ENCODE measurements around the gene SPAG17.

SPAG17 gene

GRCh38 chr1:117921991-117922390, 263.0 kb downstream of the SPAG17 start:
- ChIA-PET POLR2A (ENCODE audit: low non-redundant PET) (no interaction called here), CTCF (no interaction called here)
- TF ChIP-seq, protein P1, sequence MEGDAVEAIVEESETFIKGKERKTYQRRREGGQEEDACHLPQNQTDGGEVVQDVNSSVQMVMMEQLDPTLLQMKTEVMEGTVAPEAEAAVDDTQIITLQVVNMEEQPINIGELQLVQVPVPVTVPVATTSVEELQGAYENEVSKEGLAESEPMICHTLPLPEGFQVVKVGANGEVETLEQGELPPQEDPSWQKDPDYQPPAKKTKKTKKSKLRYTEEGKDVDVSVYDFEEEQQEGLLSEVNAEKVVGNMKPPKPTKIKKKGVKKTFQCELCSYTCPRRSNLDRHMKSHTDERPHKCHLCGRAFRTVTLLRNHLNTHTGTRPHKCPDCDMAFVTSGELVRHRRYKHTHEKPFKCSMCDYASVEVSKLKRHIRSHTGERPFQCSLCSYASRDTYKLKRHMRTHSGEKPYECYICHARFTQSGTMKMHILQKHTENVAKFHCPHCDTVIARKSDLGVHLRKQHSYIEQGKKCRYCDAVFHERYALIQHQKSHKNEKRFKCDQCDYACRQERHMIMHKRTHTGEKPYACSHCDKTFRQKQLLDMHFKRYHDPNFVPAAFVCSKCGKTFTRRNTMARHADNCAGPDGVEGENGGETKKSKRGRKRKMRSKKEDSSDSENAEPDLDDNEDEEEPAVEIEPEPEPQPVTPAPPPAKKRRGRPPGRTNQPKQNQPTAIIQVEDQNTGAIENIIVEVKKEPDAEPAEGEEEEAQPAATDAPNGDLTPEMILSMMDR (conservative IDR thresholded peaks at IDR 0.05; ENCODE audit: low read depth) = no peak
- no peak for DNase-seq (ENCODE audit: low spot score)
- H3K27ac ChIP-seq = no peak overlapping the region

- CTCF ChIA-PET = no interaction called here
- POLR2A ChIA-PET (ENCODE audit: low non-redundant PET) = no interaction called here
- TF ChIP-seq, protein P1 (conservative IDR thresholded peaks at IDR 0.05; ENCODE audit: low read depth) = no peak
- H3K27ac ChIP-seq = no peak overlapping the region
- no peak for DNase-seq (ENCODE audit: low spot score)
Observed at GRCh38 chr1:117919376-117919775, 265.7 kb downstream of the SPAG17 start.

GRCh38 chr1:117911051-117911450, 274.0 kb downstream of the SPAG17 start:
- H3K27ac ChIP-seq = no peak overlapping the region
- TF ChIP-seq, protein P1 (conservative IDR thresholded peaks at IDR 0.05; ENCODE audit: low read depth) = no peak
- DNase-seq (ENCODE audit: low spot score) = no peak
- POLR2A ChIA-PET (ENCODE audit: low non-redundant PET) = no interaction called here
- CTCF ChIA-PET = interaction anchor here (0.6 kb wide), 1 partner anchor 377 kb away, joined by 3 read pairs; no protein-coding TSS in a partner anchor

DNA sequence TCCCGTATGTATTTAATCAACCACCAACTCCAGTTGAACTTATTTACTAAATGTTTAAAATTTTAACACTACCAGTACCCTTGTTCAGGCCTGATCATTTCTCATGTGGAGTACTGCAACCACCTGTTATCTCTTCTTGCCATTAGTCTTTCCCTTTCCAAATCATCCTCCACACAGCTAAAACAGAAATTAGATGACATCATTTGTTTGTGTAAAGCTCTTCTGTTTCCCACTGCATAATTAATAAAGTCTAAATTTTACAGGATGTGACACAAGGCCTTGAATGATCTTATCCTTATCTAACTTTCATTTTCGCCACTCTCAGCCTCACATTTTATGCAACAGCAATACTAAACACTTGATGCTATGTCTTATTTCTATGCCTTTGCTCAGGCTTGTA, 280.0 kb downstream of the SPAG17 start:
- CTCF ChIA-PET = no interaction called here
- no peak overlapping the region for H3K27ac ChIP-seq
- no peak for DNase-seq (ENCODE audit: low spot score)
- TF ChIP-seq, protein P1 (conservative IDR thresholded peaks at IDR 0.05; ENCODE audit: low read depth) = no peak
- POLR2A ChIA-PET (ENCODE audit: low non-redundant PET) = no interaction called here

DNA sequence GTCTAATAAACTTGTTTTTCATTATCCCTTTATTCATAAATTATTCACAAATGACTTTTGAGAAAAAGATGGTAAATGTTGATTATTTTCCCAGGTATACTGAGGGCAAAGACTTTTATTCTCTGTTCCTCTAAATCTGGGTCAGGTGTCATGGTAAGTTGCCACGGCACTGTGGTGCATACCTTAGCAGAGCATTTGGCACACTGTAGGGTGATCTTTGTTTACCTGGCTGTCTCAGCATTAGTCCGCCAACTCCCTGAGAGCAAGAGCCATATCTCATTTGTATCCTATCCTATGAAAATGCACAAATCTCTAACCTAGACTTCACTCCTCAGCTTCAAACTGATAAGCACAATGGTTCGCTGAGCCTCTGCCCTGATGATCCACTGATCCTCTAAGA, 280.5 kb downstream of the SPAG17 start:
- H3K27ac ChIP-seq = no peak overlapping the region
- no peak for DNase-seq (ENCODE audit: low spot score)
- CTCF ChIA-PET = no interaction called here
- POLR2A ChIA-PET (ENCODE audit: low non-redundant PET) = no interaction called here
- TF ChIP-seq, protein P1 (conservative IDR thresholded peaks at IDR 0.05; ENCODE audit: low read depth) = no peak
